Activated naive CD8-positive, alpha-beta T cell treated with anti-CD3 and anti-CD28 coated beads, Interleukin-2, amount 50 U/mL, for 24 hours (primary cell): ENCODE data around the gene DONSON.

ENCODE experiments used
- ATAC-seq: fragments of 150-1000 bp; cut with Tn5 transposase; one replicate; pipeline ENCODE4 v1.10.0; 2021
- DNase-seq: peaks from one replicate; pipeline ENCODE4 v3.0.0; 2021
- H3K27ac Mint-ChIP-seq: one replicate; pipeline ENCODE4 v1.8.0; 2021; ENCODE audit warnings: mild to moderate bottlenecking, mixed read lengths
- H3K27me3 Mint-ChIP-seq: one replicate; pipeline ENCODE4 v1.8.0; 2021; ENCODE audit warnings: mixed read lengths
- H3K36me3 Mint-ChIP-seq: one replicate; pipeline ENCODE4 v1.8.0; 2021; ENCODE audit warnings: low read depth, mixed read lengths
- H3K4me1 Mint-ChIP-seq: one replicate; pipeline ENCODE4 v1.8.0; 2021; ENCODE audit warnings: mixed read lengths
- H3K4me3 Mint-ChIP-seq: one replicate; pipeline ENCODE4 v1.8.0; 2021; ENCODE audit warnings: mild to moderate bottlenecking, moderate library complexity, mixed read lengths
- H3K9me3 Mint-ChIP-seq: one replicate; pipeline ENCODE4 v1.8.0; 2021; ENCODE audit warnings: mixed read lengths

DONSON gene

GRCh38 chr21:33552999-33553598 lies 35.4 kb downstream of the DONSON start:
- Mint-ChIP-seq H3K4me1 (peaks cover 44% of the 10 kb centered on the region), H3K27me3 (no peaks in the 10 kb centered on the region), H3K9me3 (no peaks in the 10 kb centered on the region), H3K36me3 (peaks cover 84% of the 10 kb centered on the region), H3K27ac (no peak overlapping the region), H3K4me3 (no peak overlapping the region)
- ATAC-seq: no peak
- no peak for DNase-seq

GRCh38 chr21:33552093-33552998 lies 36.1 kb downstream of the DONSON start:
- Mint-ChIP-seq H3K4me1 (peaks cover 46% of the 10 kb centered on the region), H3K4me3 (no peak overlapping the region), H3K36me3 (peaks cover 80% of the 10 kb centered on the region), H3K27me3 (no peaks in the 10 kb centered on the region), H3K9me3 (no peaks in the 10 kb centered on the region), H3K27ac (no peak overlapping the region)
- ATAC-seq: peak; percentile 25
- no peak for DNase-seq

DNA sequence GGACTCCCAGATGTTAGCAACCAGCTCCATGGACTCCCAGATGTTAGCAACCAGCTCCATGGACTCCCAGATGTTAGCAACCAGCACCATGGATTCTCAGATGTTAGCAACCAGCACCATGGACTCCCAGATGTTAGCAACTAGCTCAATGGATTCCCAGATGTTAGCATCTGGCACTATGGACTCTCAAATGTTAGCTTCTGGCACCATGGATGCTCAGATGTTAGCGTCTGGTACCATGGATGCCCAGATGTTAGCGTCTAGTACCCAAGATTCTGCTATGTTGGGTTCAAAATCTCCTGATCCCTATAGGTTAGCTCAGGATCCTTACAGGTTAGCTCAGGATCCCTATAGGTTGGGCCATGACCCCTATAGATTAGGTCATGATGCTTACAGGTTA lies 36.8 kb downstream of the DONSON start:
- Mint-ChIP-seq H3K36me3 (peaks cover 78% of the 10 kb centered on the region), H3K4me1 (peaks cover 47% of the 10 kb centered on the region), H3K9me3 (no peaks in the 10 kb centered on the region), H3K27me3 (no peaks in the 10 kb centered on the region), H3K4me3 (no peak overlapping the region), H3K27ac (no peak overlapping the region)
- DNase-seq (no peak), ATAC-seq (no peak)

DNA sequence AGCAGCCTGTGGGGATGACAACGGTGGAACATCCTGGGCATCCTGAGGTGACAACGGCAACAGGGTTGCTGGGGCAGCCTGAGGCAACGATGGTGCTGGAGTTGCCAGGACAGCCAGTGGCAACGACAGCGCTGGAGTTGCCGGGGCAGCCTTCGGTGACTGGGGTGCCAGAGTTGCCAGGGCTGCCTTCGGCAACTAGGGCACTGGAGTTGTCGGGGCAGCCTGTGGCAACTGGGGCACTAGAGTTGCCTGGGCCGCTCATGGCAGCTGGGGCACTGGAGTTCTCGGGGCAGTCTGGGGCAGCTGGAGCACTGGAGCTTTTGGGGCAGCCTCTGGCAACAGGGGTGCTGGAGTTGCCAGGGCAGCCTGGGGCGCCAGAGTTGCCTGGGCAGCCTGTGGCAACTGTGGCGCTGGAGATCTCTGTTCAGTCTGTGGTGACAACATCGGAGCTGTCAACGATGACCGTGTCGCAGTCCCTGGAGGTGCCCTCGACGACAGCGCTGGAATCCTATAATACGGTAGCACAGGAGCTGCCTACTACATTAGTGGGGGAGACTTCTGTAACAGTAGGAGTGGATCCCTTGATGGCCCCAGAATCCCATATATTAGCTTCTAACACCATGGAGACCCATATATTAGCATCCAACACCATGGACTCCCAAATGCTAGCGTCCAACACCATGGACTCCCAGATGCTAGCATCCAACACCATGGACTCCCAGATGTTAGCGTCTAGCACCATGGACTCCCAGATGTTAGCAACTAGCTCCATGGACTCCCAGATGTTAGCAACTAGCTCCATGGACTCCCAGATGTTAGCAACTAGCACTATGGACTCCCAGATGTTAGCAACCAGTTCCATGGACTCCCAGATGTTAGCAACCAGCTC lies 37.5 kb downstream of the DONSON start:
- Mint-ChIP-seq H3K4me1 (peaks cover 43% of the 10 kb centered on the region), H3K9me3 (no peaks in the 10 kb centered on the region), H3K27ac (no peak overlapping the region), H3K4me3 (no peak overlapping the region), H3K36me3 (peaks cover 75% of the 10 kb centered on the region), H3K27me3 (no peaks in the 10 kb centered on the region)
- no peak for DNase-seq
- no peak for ATAC-seq

GRCh38 chr21:33549848-33550771 lies 38.4 kb downstream of the DONSON start:
- H3K4me3 Mint-ChIP-seq: no peak overlapping the region
- no peak for ATAC-seq

GRCh38 chr21:33546086-33546485 lies 42.4 kb downstream of the DONSON start:
- DNase-seq (no peak), ATAC-seq (no peak)
- Mint-ChIP-seq H3K27me3 (no peaks in the 10 kb centered on the region), H3K4me3 (peak overlapping the region; percentile 92), H3K27ac (peak overlapping the region; percentile 56), H3K9me3 (no peaks in the 10 kb centered on the region), H3K36me3 (peaks cover 61% of the 10 kb centered on the region), H3K4me1 (peaks cover 39% of the 10 kb centered on the region)

More at GRCh38 chr21:33549848-33550771, 38.4 kb downstream of the DONSON start:
- Mint-ChIP-seq H3K36me3 (peaks cover 70% of the 10 kb centered on the region), H3K9me3 (no peaks in the 10 kb centered on the region), H3K27me3 (no peaks in the 10 kb centered on the region), H3K27ac (no peak overlapping the region), H3K4me1 (peaks cover 43% of the 10 kb centered on the region)
- no peak for DNase-seq

- Mint-ChIP-seq H3K4me1 (peaks cover 51% of the 10 kb centered on the region), H3K36me3 (peaks cover 64% of the 10 kb centered on the region), H3K27me3 (no peaks in the 10 kb centered on the region), H3K9me3 (no peaks in the 10 kb centered on the region), H3K27ac (peak overlapping the region; percentile 98), H3K4me3 (peak overlapping the region; percentile 92)
- ATAC-seq (no peak), DNase-seq (no peak)
Measured at GRCh38 chr21:33544451-33545195, 43.9 kb downstream of the DONSON start.

GRCh38 chr21:33543505-33544129 lies 44.9 kb downstream of the DONSON start:
- Mint-ChIP-seq H3K27me3 (no peaks in the 10 kb centered on the region), H3K9me3 (no peaks in the 10 kb centered on the region), H3K4me3 (peak overlapping the region; percentile 92), H3K36me3 (peaks cover 62% of the 10 kb centered on the region), H3K4me1 (peaks cover 53% of the 10 kb centered on the region), H3K27ac (peak overlapping the region; percentile 98)
- peak; percentile 12 for ATAC-seq
- peak; percentile 84 for DNase-seq

- no peaks in the 10 kb centered on the region for H3K27me3 Mint-ChIP-seq
- H3K27ac Mint-ChIP-seq: peak within 1 kb of the TSS; percentile 98
- DNase-seq (peak; percentile 96), ATAC-seq (peak; percentile 99)
- peaks cover 66% of the 10 kb centered on the region for H3K36me3 Mint-ChIP-seq
- peak within 1 kb of the TSS; percentile 92 for H3K4me3 Mint-ChIP-seq
- H3K4me1 Mint-ChIP-seq: peaks cover 53% of the 10 kb centered on the region
- no peaks in the 10 kb centered on the region for H3K9me3 Mint-ChIP-seq
Measured at GRCh38 chr21:33542640-33543504, 45.6 kb downstream of the DONSON start, which contains the start of gene SON. TSS of gene SON (plus strand) at chr21:33543038. CDS start at chr21:33543093, 55 bp downstream.

GRCh38 chr21:33541756-33542639 lies 46.5 kb downstream of the DONSON start, which contains the start of gene GART:
TSS of gene GART (minus strand) at chr21:33542117. CDS start at chr21:33539315, 2,802 bp downstream.
- peak within 1 kb of the TSS; percentile 98 for H3K27ac Mint-ChIP-seq
- H3K27me3 Mint-ChIP-seq: no peaks in the 10 kb centered on the region
- H3K9me3 Mint-ChIP-seq: no peaks in the 10 kb centered on the region
- peak within 1 kb of the TSS; percentile 92 for H3K4me3 Mint-ChIP-seq
- H3K36me3 Mint-ChIP-seq: peaks cover 68% of the 10 kb centered on the region
- peak; percentile 89 for DNase-seq
- H3K4me1 Mint-ChIP-seq: peaks cover 56% of the 10 kb centered on the region
- ATAC-seq: peak; percentile 73

DNA sequence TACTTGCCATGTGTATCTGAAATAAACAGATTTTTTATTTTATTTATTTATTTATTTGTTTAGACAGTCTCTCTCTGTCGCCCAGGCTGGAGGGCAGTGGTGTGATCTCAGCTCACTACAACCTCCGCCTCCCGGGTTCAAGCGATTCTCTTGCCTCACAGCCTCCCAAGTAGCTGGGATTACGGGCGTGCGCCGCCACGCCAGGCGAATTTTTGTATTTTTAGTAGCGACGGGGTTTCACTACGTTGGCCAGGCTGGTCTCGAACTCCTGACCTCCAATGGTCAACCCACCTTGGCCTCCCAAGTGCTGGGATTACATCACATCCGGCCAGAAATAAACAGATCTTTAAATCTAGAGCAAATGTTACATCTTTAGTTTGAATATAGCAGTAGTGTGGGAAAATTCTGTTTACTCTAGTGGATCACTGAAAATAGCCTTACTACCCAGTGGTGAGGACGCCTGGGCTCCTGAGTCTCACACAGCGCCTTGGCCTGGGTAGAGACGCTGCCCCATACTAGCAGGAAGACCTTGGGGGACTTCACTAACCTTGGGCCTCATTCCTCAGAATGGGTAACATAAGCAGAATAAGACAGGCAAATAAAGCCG lies 47.3 kb downstream of the DONSON start:
- Mint-ChIP-seq H3K27ac (peak overlapping the region; percentile 98), H3K9me3 (no peaks in the 10 kb centered on the region), H3K27me3 (no peaks in the 10 kb centered on the region), H3K36me3 (peaks cover 73% of the 10 kb centered on the region), H3K4me3 (peak overlapping the region; percentile 92), H3K4me1 (peaks cover 53% of the 10 kb centered on the region)
- ATAC-seq (no peak), DNase-seq (peak; percentile 30)
